ENCODE results near the gene LRMDA. TPM values are rescaled to one million over a fixed set of nuclear protein-coding genes. Genes with fewer than 3 reads are reported as not detected.

LRMDA gene
- total RNA-seq, 3 donors from 2014 or later (not counting 1 experiment from before 2014, with no cell fraction given), result 1.4 to 2.4 (median 2.1) TPM

DNA sequence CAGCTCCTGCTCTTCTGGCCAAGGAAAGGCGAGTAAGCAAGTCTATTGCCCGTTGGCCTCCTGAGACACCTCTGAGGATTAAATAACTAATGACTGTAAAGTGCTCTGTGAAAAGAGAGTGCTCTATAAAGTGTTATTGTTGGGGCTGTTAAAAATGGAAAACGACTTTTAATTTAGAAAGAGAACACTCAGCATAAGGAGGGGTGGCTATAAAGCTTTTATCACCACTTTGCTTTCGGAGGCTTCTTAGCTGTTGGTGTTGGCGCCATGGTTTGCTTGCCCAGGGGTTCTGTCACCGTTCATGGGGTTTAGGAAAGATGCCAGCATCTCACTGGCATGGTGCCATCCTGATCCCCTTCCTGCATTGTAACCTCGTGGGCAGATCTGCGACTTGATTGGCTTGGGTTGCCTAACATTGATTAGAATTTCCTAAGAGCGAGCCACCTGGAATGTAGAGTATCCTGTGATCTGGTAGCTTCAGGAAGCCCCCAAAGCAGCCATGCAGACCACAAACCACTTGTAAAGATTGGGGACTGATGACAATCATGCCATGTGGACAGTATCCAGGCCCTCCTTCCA is 509.9 kb downstream of the LRMDA start:
- Mint-ChIP-seq H3K9me3 (peaks cover 0 to 5% of the 10 kb centered on the region in 2 donors), H3K27me3 (ENCODE audit: low read depth in 2 of 2) (peaks cover 4 to 16% of the 10 kb centered on the region in 2 donors), H3K4me1 (no peaks in the 10 kb centered on the region), H3K36me3 (peaks cover 6% of the 10 kb centered on the region), H3K4me3 (no peak overlapping the region), H3K27ac (no peak overlapping the region)
- no peaks in the 10 kb centered on the region for H3K9me3 ChIP-seq (ENCODE audit: control insufficient read depth, insufficient read depth, low read length)
- H3K4me3 ChIP-seq (ENCODE audit: low read length), result no peak overlapping the region
- WGBS (ENCODE audit: insufficient coverage), result 64% methylated on average over 9 of the region's 9 CpGs
- no peaks in the 10 kb centered on the region for H3K27me3 ChIP-seq (ENCODE audit: control insufficient read depth, insufficient read depth, low read length)
- H3K27ac ChIP-seq (ENCODE audit: low read length), result no peak overlapping the region
- no peak for DNase-seq
- ATAC-seq, result no peak
- TF ChIP-seq, protein P1, sequence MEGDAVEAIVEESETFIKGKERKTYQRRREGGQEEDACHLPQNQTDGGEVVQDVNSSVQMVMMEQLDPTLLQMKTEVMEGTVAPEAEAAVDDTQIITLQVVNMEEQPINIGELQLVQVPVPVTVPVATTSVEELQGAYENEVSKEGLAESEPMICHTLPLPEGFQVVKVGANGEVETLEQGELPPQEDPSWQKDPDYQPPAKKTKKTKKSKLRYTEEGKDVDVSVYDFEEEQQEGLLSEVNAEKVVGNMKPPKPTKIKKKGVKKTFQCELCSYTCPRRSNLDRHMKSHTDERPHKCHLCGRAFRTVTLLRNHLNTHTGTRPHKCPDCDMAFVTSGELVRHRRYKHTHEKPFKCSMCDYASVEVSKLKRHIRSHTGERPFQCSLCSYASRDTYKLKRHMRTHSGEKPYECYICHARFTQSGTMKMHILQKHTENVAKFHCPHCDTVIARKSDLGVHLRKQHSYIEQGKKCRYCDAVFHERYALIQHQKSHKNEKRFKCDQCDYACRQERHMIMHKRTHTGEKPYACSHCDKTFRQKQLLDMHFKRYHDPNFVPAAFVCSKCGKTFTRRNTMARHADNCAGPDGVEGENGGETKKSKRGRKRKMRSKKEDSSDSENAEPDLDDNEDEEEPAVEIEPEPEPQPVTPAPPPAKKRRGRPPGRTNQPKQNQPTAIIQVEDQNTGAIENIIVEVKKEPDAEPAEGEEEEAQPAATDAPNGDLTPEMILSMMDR (IDR thresholded peaks at IDR 0.05), result no peak
- H3K4me1 ChIP-seq (ENCODE audit: control insufficient read depth, insufficient read depth, low read length), result no peaks in the 10 kb centered on the region
- H3K36me3 ChIP-seq (ENCODE audit: control insufficient read depth, insufficient read depth, low read length), result no peaks in the 10 kb centered on the region
- intact Hi-C loops (cut with micrococcal nuclease), result no loop called here

- DNase-seq, result no peak
- no peaks in the 10 kb centered on the region for H3K4me1 ChIP-seq (ENCODE audit: control insufficient read depth, insufficient read depth, low read length)
Observed at GRCh38 chr10:75944061-75944460, 512.6 kb downstream of the LRMDA start.

DNA sequence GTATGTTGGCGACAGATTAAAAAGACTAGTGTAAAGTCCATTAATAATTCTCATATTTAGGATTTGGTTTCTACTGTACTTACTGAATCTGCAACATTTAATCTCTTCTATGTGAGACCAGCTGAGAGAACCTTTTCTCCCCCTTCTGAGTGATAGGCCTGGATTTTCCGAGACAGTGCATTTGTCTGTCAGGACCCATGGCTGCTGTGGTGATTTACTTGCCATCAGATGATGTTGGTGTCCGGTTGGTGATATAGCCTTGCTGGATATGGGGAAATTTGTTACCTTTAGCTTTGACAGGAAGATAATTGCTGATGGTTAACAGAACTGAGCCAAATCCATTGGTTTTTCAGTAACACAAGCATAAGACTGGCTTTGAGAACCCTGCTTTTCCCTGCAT is 517.2 kb downstream of the LRMDA start:
- H3K27ac Mint-ChIP-seq, result no peak overlapping the region
- Histone ChIP-seq H3K9me3 (ENCODE audit: control insufficient read depth, insufficient read depth, low read length) (no peaks in the 10 kb centered on the region), H3K27me3 (ENCODE audit: control insufficient read depth, insufficient read depth, low read length) (no peaks in the 10 kb centered on the region), H3K27ac (ENCODE audit: low read length) (no peak overlapping the region), H3K4me3 (ENCODE audit: low read length) (no peak overlapping the region), H3K4me1 (ENCODE audit: control insufficient read depth, insufficient read depth, low read length) (no peaks in the 10 kb centered on the region), H3K36me3 (ENCODE audit: control insufficient read depth, insufficient read depth, low read length) (no peaks in the 10 kb centered on the region)
- peaks cover 0 to 5% of the 10 kb centered on the region in 2 donors for H3K9me3 Mint-ChIP-seq
- H3K36me3 Mint-ChIP-seq, result peaks cover 6% of the 10 kb centered on the region
- peaks cover 4 to 16% of the 10 kb centered on the region in 2 donors for H3K27me3 Mint-ChIP-seq (ENCODE audit: low read depth in 2 of 2)
- no peaks in the 10 kb centered on the region for H3K4me1 Mint-ChIP-seq
- no peak for ATAC-seq
- WGBS (ENCODE audit: insufficient coverage), result 93% methylated on average over 3 of the region's 3 CpGs
- DNase-seq, result no peak
- TF ChIP-seq, protein P1 (IDR thresholded peaks at IDR 0.05), result no peak
- no peak overlapping the region for H3K4me3 Mint-ChIP-seq
- intact Hi-C loops (cut with micrococcal nuclease), result no loop called here

More at GRCh38 chr10:75944061-75944460, 512.6 kb downstream of the LRMDA start:
- peaks cover 4 to 16% of the 10 kb centered on the region in 2 donors for H3K27me3 Mint-ChIP-seq (ENCODE audit: low read depth in 2 of 2)
- no peak for ATAC-seq
- 86% methylated on average over 2 of the region's 2 CpGs for WGBS (ENCODE audit: insufficient coverage)
- no peak overlapping the region for H3K4me3 Mint-ChIP-seq
- Histone ChIP-seq H3K9me3 (ENCODE audit: control insufficient read depth, insufficient read depth, low read length) (no peaks in the 10 kb centered on the region), H3K27ac (ENCODE audit: low read length) (no peak overlapping the region), H3K27me3 (ENCODE audit: control insufficient read depth, insufficient read depth, low read length) (no peaks in the 10 kb centered on the region), H3K4me3 (ENCODE audit: low read length) (no peak overlapping the region), H3K36me3 (ENCODE audit: control insufficient read depth, insufficient read depth, low read length) (no peaks in the 10 kb centered on the region)
- TF ChIP-seq, protein P1 (IDR thresholded peaks at IDR 0.05), result no peak
- intact Hi-C loops (cut with micrococcal nuclease), result no loop called here
- peaks cover 6% of the 10 kb centered on the region for H3K36me3 Mint-ChIP-seq
- peaks cover 0 to 5% of the 10 kb centered on the region in 2 donors for H3K9me3 Mint-ChIP-seq
- no peak overlapping the region for H3K27ac Mint-ChIP-seq
- H3K4me1 Mint-ChIP-seq, result no peaks in the 10 kb centered on the region

- Histone ChIP-seq H3K27me3 (ENCODE audit: control insufficient read depth, insufficient read depth, low read length) (no peaks in the 10 kb centered on the region), H3K4me1 (ENCODE audit: control insufficient read depth, insufficient read depth, low read length) (no peaks in the 10 kb centered on the region), H3K9me3 (ENCODE audit: control insufficient read depth, insufficient read depth, low read length) (no peaks in the 10 kb centered on the region), H3K36me3 (ENCODE audit: control insufficient read depth, insufficient read depth, low read length) (no peaks in the 10 kb centered on the region), H3K4me3 (ENCODE audit: low read length) (no peak overlapping the region), H3K27ac (ENCODE audit: low read length) (no peak overlapping the region)
- Mint-ChIP-seq H3K27ac (no peak overlapping the region), H3K36me3 (peaks cover 3% of the 10 kb centered on the region), H3K9me3 (peaks cover 0 to under 1% of the 10 kb centered on the region in 2 donors), H3K27me3 (ENCODE audit: low read depth in 2 of 2) (peaks cover 2 to 4% of the 10 kb centered on the region in 2 donors), H3K4me1 (no peaks in the 10 kb centered on the region), H3K4me3 (no peak overlapping the region)
- 90% methylated on average over 1 of the region's 2 CpGs for WGBS (ENCODE audit: insufficient coverage)
- TF ChIP-seq, protein P1 (IDR thresholded peaks at IDR 0.05), result no peak
- ATAC-seq (no peak), DNase-seq (no peak)
- intact Hi-C loops (cut with micrococcal nuclease), result no loop called here
Observed at GRCh38 chr10:75950307-75950706, 518.9 kb downstream of the LRMDA start.

All from natural killer cell (primary cell).